HCT116 (cell line): Measurements from ENCODE around the gene DBNDD2. TPM values are rescaled to one million over a fixed set of nuclear protein-coding genes. Genes with fewer than 3 reads are reported as not detected.

ENCODE experiments used
- ATAC-seq: fragments of 200-7000 bp; cut with Tn5 transposase; 2 replicates; pipeline ENCODE4 v1.9.1; 2020; ENCODE audit warnings: mild to moderate bottlenecking, moderate library complexity
- BruUV-seq: library from RNA; stranded (reverse); fragments of 400-500 nt; replicated peaks from 2 replicates; lab custom pipeline; 2021; lab: Mats Ljungman, UMichigan
- CTCF ChIA-PET: fragments of 300-600 bp; sonication (Branson Sonifier 250); formaldehyde crosslinking; loops from one replicate; lab custom pipeline; 2021; ENCODE audit warnings: antibody characterized with exemption; lab: Charles Lee
- POLR2A ChIA-PET: fragments of 300-600, 350-600 bp; sonication (Branson Sonifier 250); formaldehyde crosslinking; loops from one replicate; lab custom pipeline; 2021; ENCODE audit warnings: antibody characterized with exemption; lab: Charles Lee
- RAD21 ChIA-PET, 2 experiments: fragments of 300-600 bp; sonication (Branson Sonifier 250); formaldehyde crosslinking; loops; one replicate each; lab custom pipeline; 2023; ENCODE audit warnings: low total read pairs in 2 of 2; ENCODE audit not compliant: uncharacterized antibody in 2 of 2, unreplicated experiment in 2 of 2, low non-redundant PET in 1 of 2; lab: Charles Lee
- DNase-seq: peaks from one replicate; pipeline ENCODE4 v3.0.0-alpha.2; 2010; ENCODE audit warnings: low read depth, low spot score
- H2AFZ ChIP-seq: fragments of 200-600 bp; shearing (Covaris generic), sonication (generic); 2 replicates; pipeline ENCODE4 v1.6.1; 2017; ENCODE audit warnings: low read depth, mixed run types, mixed read lengths, antibody characterized with exemption, low read length; ENCODE audit not compliant: poor library complexity, severe bottlenecking
- H3K27ac ChIP-seq: 2 replicates; pipeline ENCODE4 v1.5.1; 2012; ENCODE audit warnings: low read depth, low read length
- H3K27me3 ChIP-seq: fragments of 200-600 bp; sonication (generic); 2 replicates; pipeline ENCODE4 v1.6.1; 2016; ENCODE audit warnings: mixed run types, low read length, mixed read lengths; ENCODE audit not compliant: insufficient read depth
- H3K36me3 ChIP-seq, 2 experiments: fragments of 200-500 bp in 1 of 2; fragments of 200-600 bp in 1 of 2; sonication (Bioruptor generic) in 1 of 2; sonication (generic) in 1 of 2; 2 replicates each; pipeline versions ENCODE4 v1.5.1 to v1.6.1; 2014 to 2016; ENCODE audit warnings: low read length in 2 of 2, inconsistent platforms in 1 of 2, mixed read lengths in 1 of 2, mixed run types in 1 of 2; ENCODE audit not compliant: insufficient read depth in 2 of 2, control insufficient read depth in 1 of 2
- H3K4me1 ChIP-seq, 2 experiments: fragments of 200-600 bp in 1 of 2; sonication (generic) in 1 of 2; 2 replicates each; pipeline versions ENCODE4 v1.5.1 to v1.6.1; 2012 to 2017; ENCODE audit warnings: low read length in 2 of 2, inconsistent platforms in 1 of 2, mild to moderate bottlenecking in 1 of 2, mixed read lengths in 1 of 2, mixed run types in 1 of 2, moderate library complexity in 1 of 2; ENCODE audit not compliant: insufficient read depth in 2 of 2, control insufficient read depth in 1 of 2
- H3K4me2 ChIP-seq: fragments of 200-600 bp; sonication (generic); 2 replicates; pipeline ENCODE4 v1.6.1; 2017; ENCODE audit warnings: mixed run types, low read length, mixed read lengths
- H3K4me3 ChIP-seq, 2 experiments: fragments of 200-600 bp in 1 of 2; sonication (generic) in 1 of 2; replicated peaks in 1 of 2; 2 replicates each; pipeline ENCODE4 v1.5.1; 2011 to 2016; ENCODE audit warnings: low read length in 2 of 2, control low read depth in 1 of 2, low read depth in 1 of 2, mild to moderate bottlenecking in 1 of 2, mixed read lengths in 1 of 2, mixed run types in 1 of 2
- H3K79me2 ChIP-seq: fragments of 200-600 bp; sonication (generic); 2 replicates; pipeline ENCODE4 v1.6.1; 2017; ENCODE audit warnings: mild to moderate bottlenecking, mixed run types, low read length, moderate library complexity, mixed read lengths; ENCODE audit not compliant: insufficient read depth
- H3K9ac ChIP-seq: fragments of 200-600 bp; sonication (generic); 2 replicates; pipeline ENCODE4 v1.6.1; 2016; ENCODE audit warnings: low read length, mixed read lengths
- H3K9me2 ChIP-seq: fragments of 200-600 bp; sonication (generic), shearing (Covaris generic); 2 replicates; pipeline ENCODE4 v1.6.1; 2017; ENCODE audit warnings: mixed run types, mild to moderate bottlenecking, moderate library complexity; ENCODE audit not compliant: insufficient read depth
- H3K9me3 ChIP-seq, 2 experiments: fragments of 200-500 bp in 1 of 2; fragments of 200-600 bp in 1 of 2; sonication (Bioruptor generic) in 1 of 2; sonication (generic) in 1 of 2; 2 replicates each; pipeline ENCODE4 v1.6.1; 2014 to 2017; ENCODE audit warnings: low read length in 2 of 2, mixed read lengths in 2 of 2, inconsistent platforms in 1 of 2, low read depth in 1 of 2, mild to moderate bottlenecking in 1 of 2, mixed run types in 1 of 2, moderate library complexity in 1 of 2; ENCODE audit not compliant: control insufficient read depth in 1 of 2, insufficient read depth in 1 of 2
- H4K20me1 ChIP-seq: fragments of 200-600 bp; sonication (generic), shearing (Covaris generic); 2 replicates; pipeline ENCODE4 v1.6.1; 2017; ENCODE audit warnings: mixed run types, mild to moderate bottlenecking, moderate library complexity; ENCODE audit not compliant: insufficient read depth
- JUND ChIP-seq: IDR thresholded peaks from 2 replicates; pipeline ENCODE4 v1.6.1; 2012
- SP1 ChIP-seq: IDR thresholded peaks from 2 replicates; pipeline ENCODE4 v1.6.1; 2012; ENCODE audit warnings: low read depth
- TCF7L2 ChIP-seq: IDR thresholded peaks from 2 replicates; pipeline ENCODE4 v1.7.0; 2011; ENCODE audit warnings: borderline replicate concordance, inconsistent platforms; ENCODE audit not compliant: insufficient read depth, insufficient read length; ENCODE audit errors: extremely low read depth
- ZNF274 ChIP-seq: fragments of 200-500 bp; sonication (Bioruptor generic); IDR thresholded peaks from 2 replicates; pipeline ENCODE4 v1.6.1; 2014; ENCODE audit warnings: mild to moderate bottlenecking, low read depth, low read length, inconsistent platforms
- intact Hi-C: fragments of 100-400 bp; cut with micrococcal nuclease; formaldehyde crosslinking; loops from 2 replicates; pipeline ENCODE4 v1.10.0; 2022
- total RNA-seq: library from RNA; stranded (reverse); gene quantifications from one replicate; pipeline ENCODE4 v1.2.1, GENCODE V29; 2021; ENCODE audit not compliant: unreplicated experiment

DBNDD2 gene
- total RNA-seq, 1 experiment from 2014 or later = 44.2 TPM

DNA sequence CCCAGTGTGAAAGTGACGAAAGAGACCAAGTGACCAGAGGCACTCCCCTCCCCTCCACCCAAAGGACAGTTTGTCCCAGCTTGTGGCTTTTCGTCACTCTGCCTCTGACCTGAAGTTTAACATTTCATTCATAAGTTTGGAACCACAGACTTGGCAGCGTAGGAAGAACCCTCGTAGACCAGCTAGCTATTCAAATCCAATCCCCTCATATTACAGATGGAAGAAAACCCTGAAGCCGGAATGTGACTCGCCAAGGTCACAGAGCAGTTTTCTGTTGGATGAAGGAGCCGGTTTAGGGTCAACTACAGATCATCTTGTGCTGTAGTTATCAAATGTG lies 49.1 kb upstream of the DBNDD2 start:
- Histone ChIP-seq H3K4me2 (peak overlapping the region; percentile 78), H3K9me3 (no peaks in the 10 kb centered on the region), H2AFZ (no peak overlapping the region), H3K27ac (no peak overlapping the region), H3K4me3 (no peak overlapping the region), H3K9me2 (no peaks in the 10 kb centered on the region), H3K27me3 (no peaks in the 10 kb centered on the region), H3K79me2 (peaks cover 8% of the 10 kb centered on the region), H3K9ac (peak overlapping the region; percentile 47), H3K4me1 (peaks cover 64 to 79% of the 10 kb centered on the region in 2 experiments), H3K36me3 (no peaks in the 10 kb centered on the region), H4K20me1 (no peaks in the 10 kb centered on the region)
- BruUV-seq = no TSS peak
- ChIA-PET CTCF (interaction anchor here (1.1 to 2.6 kb wide), 2 partner anchors 78 to 412 kb away, joined by 4 to 11 read pairs; no protein-coding TSS in a partner anchor), RAD21 (no interaction called here), POLR2A (interaction anchor here (1.2 to 5.2 kb wide), 4 partner anchors 12 to 19 kb away, joined by 3 to 55 read pairs (median 6); partner anchors contain the start of gene SDC4)
- intact Hi-C loops = no loop called here
- no peak for ATAC-seq
- TF ChIP-seq TCF7L2 (no peak), SP1 (no peak), JUND (no peak)
- DNase-seq = no peak

- peaks cover 63 to 76% of the 10 kb centered on the region in 2 experiments for H3K4me1 ChIP-seq
Observed at GRCh38 chr20:45359406-45360148, 48.5 kb upstream of the DBNDD2 start.

More at GRCh38 chr20:45359406-45360148, 48.5 kb upstream of the DBNDD2 start:
- Histone ChIP-seq H3K4me3 (peak overlapping the region in 1 of 2 experiments; percentile 44; a peak in 3 of 4 replicates), H4K20me1 (no peaks in the 10 kb centered on the region), H3K27ac (peak overlapping the region; percentile 49), H3K9me3 (no peaks in the 10 kb centered on the region), H3K9me2 (no peaks in the 10 kb centered on the region), H3K9ac (peak overlapping the region; percentile 47), H2AFZ (no peak overlapping the region), H3K27me3 (no peaks in the 10 kb centered on the region), H3K36me3 (no peaks in the 10 kb centered on the region), H3K79me2 (peaks cover 11% of the 10 kb centered on the region), H3K4me2 (peak overlapping the region; percentile 78)
- ChIA-PET CTCF (interaction anchor here (0.9 to 2.6 kb wide), 5 partner anchors 9 to 412 kb away, joined by 3 to 11 read pairs (median 4); no protein-coding TSS in a partner anchor), POLR2A (interaction anchor here (0.9 to 5.2 kb wide), 5 partner anchors 12 to 19 kb away, joined by 3 to 55 read pairs (median 5); partner anchors contain the start of gene SDC4), RAD21 (no interaction called here)
- no peak for TF ChIP-seq ZNF274
- intact Hi-C loops = no loop called here
- DNase-seq (no peak), ATAC-seq (peak; percentile 15)
- no TSS peak for BruUV-seq
